Astrocyte (in vitro differentiated cells and primary cell): ENCODE results near the gene RTL5. TPM values are rescaled to one million over a fixed set of nuclear protein-coding genes. Genes with fewer than 3 reads are reported as not detected.

ENCODE experiments used
- DNase-seq: peaks from one replicate; pipeline ENCODE4 v3.0.0-alpha.2; 2010; ENCODE audit warnings: low read depth
- FAIRE-seq: peaks from 2 replicates; lab custom pipeline; 2011; peaks lifted over from hg19 to GRCh38; lab: Jason Lieb, UNC
- H2AFZ ChIP-seq: 2 replicates; pipeline ENCODE4 v1.6.0; 2012; ENCODE audit warnings: low read depth, low read length, inconsistent platforms
- H3K27ac ChIP-seq: 2 replicates; pipeline ENCODE4 v1.5.1; 2011; ENCODE audit warnings: low read depth, low read length, inconsistent platforms
- H3K27me3 ChIP-seq: 2 replicates; pipeline ENCODE4 v1.6.0; 2011; ENCODE audit warnings: low read length, inconsistent platforms; ENCODE audit not compliant: insufficient read depth
- H3K36me3 ChIP-seq: 2 replicates; pipeline ENCODE4 v1.5.1; 2011; ENCODE audit warnings: low read length, inconsistent platforms; ENCODE audit not compliant: insufficient read depth
- H3K4me1 ChIP-seq: 2 replicates; pipeline ENCODE4 v1.5.1; 2011; ENCODE audit warnings: low read length, inconsistent platforms; ENCODE audit not compliant: insufficient read depth
- H3K4me2 ChIP-seq: 2 replicates; pipeline ENCODE4 v1.6.0; 2012; ENCODE audit warnings: low read length, inconsistent platforms
- H3K4me3 ChIP-seq: 2 replicates; pipeline ENCODE4 v1.5.1; 2011; ENCODE audit warnings: low read depth, mild to moderate bottlenecking, low read length, inconsistent platforms; ENCODE audit not compliant: insufficient read depth
- H3K79me2 ChIP-seq: 2 replicates; pipeline ENCODE4 v1.6.0; 2012; ENCODE audit warnings: mild to moderate bottlenecking, low read length, inconsistent platforms; ENCODE audit not compliant: insufficient read depth
- H3K9ac ChIP-seq: 2 replicates; pipeline ENCODE4 v1.6.0; 2012; ENCODE audit warnings: mild to moderate bottlenecking, low read length, inconsistent platforms
- H3K9me3 ChIP-seq: 2 replicates; pipeline ENCODE4 v1.5.1; 2012; ENCODE audit warnings: low read depth, mild to moderate bottlenecking, low read length, inconsistent platforms; ENCODE audit not compliant: insufficient read depth
- H4K20me1 ChIP-seq: 2 replicates; pipeline ENCODE4 v1.6.0; 2012; ENCODE audit warnings: low read length, inconsistent platforms; ENCODE audit not compliant: insufficient read depth
- H3K27ac Mint-ChIP-seq: one replicate; pipeline ENCODE4 v1.8.0; 2021; ENCODE audit warnings: mild to moderate bottlenecking, mixed read lengths; ENCODE audit not compliant: unreplicated experiment
- H3K27me3 Mint-ChIP-seq: one replicate; pipeline ENCODE4 v1.8.0; 2021; ENCODE audit warnings: low read depth, mixed read lengths; ENCODE audit not compliant: unreplicated experiment
- H3K36me3 Mint-ChIP-seq: one replicate; pipeline ENCODE4 v1.8.0; 2021; ENCODE audit warnings: low read depth, mixed read lengths; ENCODE audit not compliant: unreplicated experiment
- H3K4me1 Mint-ChIP-seq: one replicate; pipeline ENCODE4 v1.8.0; 2021; ENCODE audit warnings: low read depth, mixed read lengths; ENCODE audit not compliant: unreplicated experiment
- H3K4me3 Mint-ChIP-seq: one replicate; pipeline ENCODE4 v1.8.0; 2021; ENCODE audit warnings: mild to moderate bottlenecking, moderate library complexity, mixed read lengths; ENCODE audit not compliant: unreplicated experiment
- H3K9me3 Mint-ChIP-seq: one replicate; pipeline ENCODE4 v1.8.0; 2021; ENCODE audit warnings: mild to moderate bottlenecking, mixed read lengths; ENCODE audit not compliant: unreplicated experiment
- EZH2 ChIP-seq: IDR thresholded peaks from 2 replicates; pipeline ENCODE4 v1.6.1; 2012; ENCODE audit warnings: mild to moderate bottlenecking, low read length, inconsistent platforms; ENCODE audit not compliant: insufficient read depth
- total RNA-seq: library from RNA; stranded (reverse); gene quantifications from 2 replicates; pipeline ENCODE4 v1.2.1, GENCODE V29; 2021
- TF ChIP-seq, protein P1 (sequence below): IDR thresholded peaks from 2 replicates; pipeline ENCODE4 v1.5.1; 2011; ENCODE audit warnings: low read depth, mild to moderate bottlenecking, inconsistent platforms, low read length, moderate library complexity; ENCODE audit not compliant: insufficient read depth

The RTL5 gene
- total RNA-seq, 1 donor from 2014 or later = 16.1 TPM

DNA sequence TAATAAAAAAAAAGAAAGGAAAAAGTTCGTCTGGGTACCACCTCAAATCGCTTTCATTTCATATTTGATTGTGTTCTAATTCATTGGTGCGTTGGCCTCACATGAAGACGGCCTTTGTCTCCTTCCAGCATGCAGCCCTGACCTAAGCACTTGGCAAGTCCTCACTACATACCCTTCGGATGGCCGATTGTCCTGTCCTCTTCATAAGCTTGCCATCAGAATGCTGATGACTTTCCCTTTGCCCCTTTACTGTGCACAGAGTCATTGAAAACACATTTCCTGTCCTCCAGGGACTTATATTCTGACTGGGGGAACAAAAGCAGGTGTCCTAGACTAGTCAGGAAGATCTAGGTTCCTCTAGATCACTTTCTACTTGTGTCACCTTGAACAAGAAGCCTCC lies 43.0 kb downstream of the RTL5 start:
- Histone ChIP-seq H3K4me1 (no peaks in the 10 kb centered on the region), H3K27ac (no peak overlapping the region), H3K27me3 (no peaks in the 10 kb centered on the region), H3K9ac (no peak overlapping the region), H3K36me3 (no peaks in the 10 kb centered on the region), H4K20me1 (no peaks in the 10 kb centered on the region), H2AFZ (no peak overlapping the region), H3K4me2 (no peak overlapping the region), H3K79me2 (no peaks in the 10 kb centered on the region), H3K9me3 (no peaks in the 10 kb centered on the region), H3K4me3 (no peak overlapping the region)
- Mint-ChIP-seq H3K4me3 (no peak overlapping the region), H3K27me3 (no peaks in the 10 kb centered on the region), H3K4me1 (no peaks in the 10 kb centered on the region), H3K27ac (no peak overlapping the region), H3K9me3 (no peaks in the 10 kb centered on the region), H3K36me3 (peaks cover 3% of the 10 kb centered on the region)
- FAIRE-seq = no peak
- TF ChIP-seq, protein P1, sequence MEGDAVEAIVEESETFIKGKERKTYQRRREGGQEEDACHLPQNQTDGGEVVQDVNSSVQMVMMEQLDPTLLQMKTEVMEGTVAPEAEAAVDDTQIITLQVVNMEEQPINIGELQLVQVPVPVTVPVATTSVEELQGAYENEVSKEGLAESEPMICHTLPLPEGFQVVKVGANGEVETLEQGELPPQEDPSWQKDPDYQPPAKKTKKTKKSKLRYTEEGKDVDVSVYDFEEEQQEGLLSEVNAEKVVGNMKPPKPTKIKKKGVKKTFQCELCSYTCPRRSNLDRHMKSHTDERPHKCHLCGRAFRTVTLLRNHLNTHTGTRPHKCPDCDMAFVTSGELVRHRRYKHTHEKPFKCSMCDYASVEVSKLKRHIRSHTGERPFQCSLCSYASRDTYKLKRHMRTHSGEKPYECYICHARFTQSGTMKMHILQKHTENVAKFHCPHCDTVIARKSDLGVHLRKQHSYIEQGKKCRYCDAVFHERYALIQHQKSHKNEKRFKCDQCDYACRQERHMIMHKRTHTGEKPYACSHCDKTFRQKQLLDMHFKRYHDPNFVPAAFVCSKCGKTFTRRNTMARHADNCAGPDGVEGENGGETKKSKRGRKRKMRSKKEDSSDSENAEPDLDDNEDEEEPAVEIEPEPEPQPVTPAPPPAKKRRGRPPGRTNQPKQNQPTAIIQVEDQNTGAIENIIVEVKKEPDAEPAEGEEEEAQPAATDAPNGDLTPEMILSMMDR = no peak
- no peak for TF ChIP-seq EZH2
- DNase-seq = no peak

DNA sequence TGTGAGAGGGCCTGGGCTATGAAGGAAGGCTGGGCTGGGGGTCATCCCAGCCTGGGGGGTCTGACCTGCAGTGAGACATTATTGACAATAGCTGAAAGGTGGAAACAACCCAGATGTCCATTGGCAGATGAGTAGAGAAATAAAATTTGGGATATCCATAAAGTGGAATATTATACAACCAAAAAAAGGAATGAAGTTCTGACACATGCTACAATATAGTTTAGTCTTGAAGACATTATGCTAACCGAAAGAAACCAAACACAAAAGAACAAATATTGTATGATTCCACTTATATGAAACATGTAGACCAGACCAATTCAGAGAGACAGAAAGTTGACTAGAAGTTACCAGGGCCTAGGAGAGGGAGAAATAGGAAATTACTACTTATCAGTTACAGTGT lies 44.7 kb downstream of the RTL5 start:
- Histone ChIP-seq H3K9ac (no peak overlapping the region), H3K36me3 (no peaks in the 10 kb centered on the region), H3K4me3 (no peak overlapping the region), H2AFZ (no peak overlapping the region), H3K79me2 (no peaks in the 10 kb centered on the region), H3K27me3 (no peaks in the 10 kb centered on the region), H4K20me1 (no peaks in the 10 kb centered on the region), H3K4me1 (no peaks in the 10 kb centered on the region), H3K4me2 (no peak overlapping the region), H3K27ac (no peak overlapping the region), H3K9me3 (no peaks in the 10 kb centered on the region)
- DNase-seq (no peak), FAIRE-seq (no peak)
- Mint-ChIP-seq H3K4me1 (no peaks in the 10 kb centered on the region), H3K36me3 (peaks cover 3% of the 10 kb centered on the region), H3K27ac (no peak overlapping the region), H3K9me3 (no peaks in the 10 kb centered on the region), H3K27me3 (no peaks in the 10 kb centered on the region), H3K4me3 (no peak overlapping the region)
- TF ChIP-seq EZH2 = no peak
- TF ChIP-seq, protein P1 = no peak

DNA sequence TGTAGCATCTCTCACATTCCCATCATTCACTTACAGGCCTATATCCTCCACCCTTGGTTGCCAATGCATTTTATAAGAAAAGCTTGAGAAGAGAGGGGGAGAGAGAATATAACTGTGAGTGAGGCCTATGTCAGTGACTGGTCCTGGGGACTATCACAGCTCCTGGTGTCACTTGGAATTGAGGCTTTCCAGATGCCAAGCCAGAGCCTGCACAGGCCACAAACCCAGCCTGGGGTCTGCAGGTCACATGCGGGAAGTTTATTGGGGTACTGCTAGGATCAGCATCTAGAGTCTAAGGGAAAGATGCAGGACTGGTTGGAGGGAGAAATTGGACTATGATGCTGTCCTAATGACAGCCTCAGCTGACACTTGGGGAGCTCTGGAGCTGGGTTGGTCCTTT lies 47.6 kb downstream of the RTL5 start:
- Histone ChIP-seq H3K36me3 (no peaks in the 10 kb centered on the region), H3K9ac (no peak overlapping the region), H3K27me3 (no peaks in the 10 kb centered on the region), H3K79me2 (no peaks in the 10 kb centered on the region), H4K20me1 (no peaks in the 10 kb centered on the region), H3K27ac (no peak overlapping the region), H3K4me2 (no peak overlapping the region), H3K4me1 (peaks cover 8% of the 10 kb centered on the region), H3K9me3 (no peaks in the 10 kb centered on the region), H3K4me3 (no peak overlapping the region), H2AFZ (no peak overlapping the region)
- H3K27ac Mint-ChIP-seq = no peak overlapping the region
- TF ChIP-seq, protein P1 = no peak
- TF ChIP-seq EZH2 = no peak
- DNase-seq = no peak
- peaks cover 3% of the 10 kb centered on the region for H3K36me3 Mint-ChIP-seq
- no peaks in the 10 kb centered on the region for H3K27me3 Mint-ChIP-seq
- H3K4me1 Mint-ChIP-seq = peaks cover 9% of the 10 kb centered on the region
- H3K9me3 Mint-ChIP-seq = no peaks in the 10 kb centered on the region
- no peak for FAIRE-seq
- no peak overlapping the region for H3K4me3 Mint-ChIP-seq
